Activated CD4-positive, alpha-beta memory T cell treated with anti-CD3 and anti-CD28 coated beads, Interleukin-2, amount 10 ng/mL, durations not matched to agents 7 days and 5 days (primary cell): Measurements from ENCODE around the gene KRTAP5-11. TPM values are rescaled to one million over a fixed set of nuclear protein-coding genes. Genes with fewer than 3 reads are reported as not detected.

ENCODE experiments used
- CTCF ChIA-PET: fragments of 350-600 bp; sonication (Branson Sonifier 250); formaldehyde crosslinking; loops from one replicate; lab custom pipeline; 2021; ENCODE audit warnings: antibody characterized with exemption, inconsistent platforms; lab: Charles Lee
- POLR2A ChIA-PET: fragments of 350-600 bp; sonication (Branson Sonifier 250); formaldehyde crosslinking; loops from one replicate; lab custom pipeline; 2021; ENCODE audit warnings: antibody characterized with exemption; lab: Charles Lee
- DNase-seq: peaks from one replicate; pipeline ENCODE4 v3.0.0-alpha.2; 2020
- H3K27ac Mint-ChIP-seq: one replicate; pipeline ENCODE4 v1.8.0; 2021; ENCODE audit warnings: mild to moderate bottlenecking, mixed read lengths
- H3K27me3 Mint-ChIP-seq: one replicate; pipeline ENCODE4 v1.8.0; 2021; ENCODE audit warnings: mixed read lengths
- H3K36me3 Mint-ChIP-seq: one replicate; pipeline ENCODE4 v1.8.0; 2021; ENCODE audit warnings: low read depth, mixed read lengths
- H3K4me1 Mint-ChIP-seq: one replicate; pipeline ENCODE4 v1.8.0; 2021; ENCODE audit warnings: mixed read lengths
- H3K4me3 Mint-ChIP-seq: one replicate; pipeline ENCODE4 v1.8.0; 2021; ENCODE audit warnings: mild to moderate bottlenecking, mixed read lengths
- H3K9me3 Mint-ChIP-seq: one replicate; pipeline ENCODE4 v1.8.0; 2021; ENCODE audit warnings: mixed read lengths
- total RNA-seq, 2 experiments: library from RNA; stranded (reverse); gene quantifications; one replicate each; pipeline ENCODE4 v1.2.3, GENCODE V29; 2021

KRTAP5-11 gene
- total RNA-seq, 2 experiments from 2014 or later, result not detected

- H3K9me3 Mint-ChIP-seq, result no peaks in the 10 kb centered on the region
- H3K27me3 Mint-ChIP-seq, result peaks cover 30% of the 10 kb centered on the region
- POLR2A ChIA-PET, result no interaction called here
- CTCF ChIA-PET, result no interaction called here
- no peaks in the 10 kb centered on the region for H3K36me3 Mint-ChIP-seq
- H3K4me3 Mint-ChIP-seq, result no peak overlapping the region
- no peak overlapping the region for H3K27ac Mint-ChIP-seq
- no peaks in the 10 kb centered on the region for H3K4me1 Mint-ChIP-seq
- DNase-seq, result no peak
Measured at GRCh38 chr11:71558996-71559395, 23.7 kb downstream of the KRTAP5-11 start.

- H3K4me1 Mint-ChIP-seq, result no peaks in the 10 kb centered on the region
- no peak overlapping the region for H3K4me3 Mint-ChIP-seq
- no peaks in the 10 kb centered on the region for H3K9me3 Mint-ChIP-seq
- CTCF ChIA-PET, result no interaction called here
- no peak for DNase-seq
- POLR2A ChIA-PET, result no interaction called here
- no peaks in the 10 kb centered on the region for H3K36me3 Mint-ChIP-seq
- H3K27me3 Mint-ChIP-seq, result peaks cover 18% of the 10 kb centered on the region
- no peak overlapping the region for H3K27ac Mint-ChIP-seq
Measured at GRCh38 chr11:71557257-71557656, 25.4 kb downstream of the KRTAP5-11 start.

- CTCF ChIA-PET, result no interaction called here
- no peaks in the 10 kb centered on the region for H3K4me1 Mint-ChIP-seq
- POLR2A ChIA-PET, result no interaction called here
- no peak overlapping the region for H3K27ac Mint-ChIP-seq
- no peaks in the 10 kb centered on the region for H3K9me3 Mint-ChIP-seq
- no peak overlapping the region for H3K4me3 Mint-ChIP-seq
- H3K36me3 Mint-ChIP-seq, result no peaks in the 10 kb centered on the region
- H3K27me3 Mint-ChIP-seq, result peaks cover 15% of the 10 kb centered on the region
- DNase-seq, result no peak
Measured at GRCh38 chr11:71556018-71556417, 26.7 kb downstream of the KRTAP5-11 start.

GRCh38 chr11:71555508-71555907 is 27.2 kb downstream of the KRTAP5-11 start:
- ChIA-PET POLR2A (no interaction called here), CTCF (no interaction called here)
- Mint-ChIP-seq H3K4me1 (no peaks in the 10 kb centered on the region), H3K36me3 (no peaks in the 10 kb centered on the region), H3K9me3 (no peaks in the 10 kb centered on the region), H3K27me3 (peaks cover 13% of the 10 kb centered on the region), H3K27ac (no peak overlapping the region), H3K4me3 (no peak overlapping the region)
- DNase-seq, result no peak

DNA sequence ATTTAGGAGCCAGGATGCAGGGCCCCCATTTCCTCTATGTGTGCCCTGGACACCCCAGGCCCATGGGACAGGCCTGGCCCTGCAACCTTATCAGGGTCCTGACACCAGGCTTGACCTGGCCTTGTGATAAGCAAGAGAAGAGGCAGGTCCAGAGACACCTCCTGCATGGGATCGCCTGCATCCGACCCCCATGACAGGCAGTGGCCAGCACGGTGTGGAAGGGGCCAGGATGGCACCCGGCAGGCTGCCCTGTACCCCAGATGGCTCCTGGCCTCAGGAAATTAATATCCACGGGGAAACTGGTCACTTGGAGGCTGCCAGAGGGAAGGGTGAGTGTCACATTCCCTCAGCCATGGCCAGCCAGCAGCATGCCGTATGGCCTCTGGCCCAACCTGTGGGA is 27.7 kb downstream of the KRTAP5-11 start:
- ChIA-PET POLR2A (no interaction called here), CTCF (no interaction called here)
- no peak for DNase-seq
- Mint-ChIP-seq H3K4me3 (no peak overlapping the region), H3K27me3 (peaks cover 13% of the 10 kb centered on the region), H3K27ac (no peak overlapping the region), H3K9me3 (no peaks in the 10 kb centered on the region), H3K36me3 (no peaks in the 10 kb centered on the region), H3K4me1 (no peaks in the 10 kb centered on the region)

DNA sequence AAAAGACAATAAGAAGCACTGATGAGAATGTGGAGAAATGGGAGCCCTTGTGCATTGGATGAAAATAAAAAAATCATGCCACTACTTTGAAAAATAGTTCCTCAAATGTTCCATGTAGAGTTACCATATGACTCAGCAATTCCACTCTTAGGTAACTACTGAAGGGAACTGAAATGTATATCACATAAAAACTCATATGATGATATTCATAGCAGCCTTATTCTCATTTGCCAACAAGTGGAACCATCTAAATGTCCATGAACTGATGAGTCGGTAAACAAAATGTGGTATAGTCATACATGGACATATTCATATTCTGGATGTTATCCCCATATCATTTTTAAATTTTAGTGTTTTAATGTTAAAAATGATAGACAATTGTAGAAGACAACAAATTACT is 31.0 kb downstream of the KRTAP5-11 start:
- Mint-ChIP-seq H3K9me3 (no peaks in the 10 kb centered on the region), H3K27me3 (peaks cover 8% of the 10 kb centered on the region), H3K4me1 (no peaks in the 10 kb centered on the region), H3K27ac (no peak overlapping the region), H3K36me3 (no peaks in the 10 kb centered on the region), H3K4me3 (no peak overlapping the region)
- no peak for DNase-seq
- CTCF ChIA-PET, result no interaction called here
- POLR2A ChIA-PET, result no interaction called here

GRCh38 chr11:71548716-71549151 is 33.9 kb downstream of the KRTAP5-11 start:
- peaks cover 5% of the 10 kb centered on the region for H3K9me3 Mint-ChIP-seq
- H3K36me3 Mint-ChIP-seq, result no peaks in the 10 kb centered on the region
- no peak overlapping the region for H3K4me3 Mint-ChIP-seq
- CTCF ChIA-PET, result no interaction called here
- H3K27ac Mint-ChIP-seq, result no peak overlapping the region
- POLR2A ChIA-PET, result no interaction called here
- peaks cover 16% of the 10 kb centered on the region for H3K27me3 Mint-ChIP-seq
- DNase-seq, result no peak
- H3K4me1 Mint-ChIP-seq, result no peaks in the 10 kb centered on the region

GRCh38 chr11:71548120-71548519 is 34.6 kb downstream of the KRTAP5-11 start, which contains the start of gene KRTAP5-9:
TSS of gene KRTAP5-9 (plus strand) at chr11:71548420. CDS start at chr11:71548658, 238 bp downstream.
- peaks cover 16% of the 10 kb centered on the region for H3K27me3 Mint-ChIP-seq
- H3K27ac Mint-ChIP-seq, result no peak within 1 kb of the TSS
- H3K36me3 Mint-ChIP-seq, result no peaks in the 10 kb centered on the region
- POLR2A ChIA-PET, result no interaction called here
- H3K4me1 Mint-ChIP-seq, result no peaks in the 10 kb centered on the region
- CTCF ChIA-PET, result no interaction called here
- DNase-seq, result no peak
- no peak within 1 kb of the TSS for H3K4me3 Mint-ChIP-seq
- peaks cover 5% of the 10 kb centered on the region for H3K9me3 Mint-ChIP-seq

DNA sequence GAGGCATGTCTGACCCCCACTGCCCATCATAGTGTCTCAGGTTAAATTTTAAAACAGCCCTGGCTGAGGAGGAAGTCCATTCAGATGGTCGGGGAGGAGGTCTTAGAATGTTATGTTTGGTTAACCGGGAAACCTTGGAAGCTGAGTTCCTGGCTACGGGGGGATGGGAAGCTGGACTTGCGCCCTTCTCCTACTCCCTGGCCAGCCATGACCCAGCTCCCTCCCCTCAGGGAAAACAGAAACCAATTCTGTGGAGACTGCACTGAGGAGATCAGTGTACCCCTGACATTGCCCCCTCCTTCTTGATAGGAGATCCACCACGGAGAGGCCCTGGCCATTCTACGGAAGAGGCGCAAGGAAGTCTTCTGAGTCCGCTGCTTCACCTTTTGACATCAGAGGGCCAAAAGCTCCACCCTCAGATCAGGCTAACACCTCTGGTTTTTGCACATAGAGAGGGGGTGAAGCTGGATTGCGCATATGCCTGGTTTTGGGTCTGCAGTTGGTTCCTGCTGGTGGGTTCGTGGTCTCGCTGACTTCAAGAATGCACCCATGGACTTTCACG is 37.2 kb downstream of the KRTAP5-11 start:
- DNase-seq, result no peak
- peaks cover 16% of the 10 kb centered on the region for H3K27me3 Mint-ChIP-seq
- no peak overlapping the region for H3K4me3 Mint-ChIP-seq
- ChIA-PET CTCF (interaction anchor here (1.5 kb wide), 1 partner anchor 18 kb away, joined by 3 read pairs; no protein-coding TSS in a partner anchor), POLR2A (no interaction called here)
- no peak overlapping the region for H3K27ac Mint-ChIP-seq
- peaks cover 1% of the 10 kb centered on the region for H3K4me1 Mint-ChIP-seq
- H3K36me3 Mint-ChIP-seq, result no peaks in the 10 kb centered on the region
- peaks cover 17% of the 10 kb centered on the region for H3K9me3 Mint-ChIP-seq

- peaks cover 15% of the 10 kb centered on the region for H3K27me3 Mint-ChIP-seq
- ChIA-PET CTCF (no interaction called here), POLR2A (no interaction called here)
- H3K4me1 Mint-ChIP-seq, result peaks cover 1% of the 10 kb centered on the region
- H3K9me3 Mint-ChIP-seq, result peaks cover 17% of the 10 kb centered on the region
- DNase-seq, result no peak
- no peak overlapping the region for H3K4me3 Mint-ChIP-seq
- H3K27ac Mint-ChIP-seq, result no peak overlapping the region
- no peaks in the 10 kb centered on the region for H3K36me3 Mint-ChIP-seq
Measured at GRCh38 chr11:71544525-71545214, 38.0 kb downstream of the KRTAP5-11 start.

- peaks cover 17% of the 10 kb centered on the region for H3K9me3 Mint-ChIP-seq
- H3K36me3 Mint-ChIP-seq, result no peaks in the 10 kb centered on the region
- no peak for DNase-seq
- H3K27ac Mint-ChIP-seq, result no peak overlapping the region
- POLR2A ChIA-PET, result no interaction called here
- peaks cover 10% of the 10 kb centered on the region for H3K27me3 Mint-ChIP-seq
- H3K4me3 Mint-ChIP-seq, result no peak overlapping the region
- CTCF ChIA-PET, result no interaction called here
- H3K4me1 Mint-ChIP-seq, result peaks cover 1% of the 10 kb centered on the region
Measured at GRCh38 chr11:71543866-71544265, 38.8 kb downstream of the KRTAP5-11 start.

DNA sequence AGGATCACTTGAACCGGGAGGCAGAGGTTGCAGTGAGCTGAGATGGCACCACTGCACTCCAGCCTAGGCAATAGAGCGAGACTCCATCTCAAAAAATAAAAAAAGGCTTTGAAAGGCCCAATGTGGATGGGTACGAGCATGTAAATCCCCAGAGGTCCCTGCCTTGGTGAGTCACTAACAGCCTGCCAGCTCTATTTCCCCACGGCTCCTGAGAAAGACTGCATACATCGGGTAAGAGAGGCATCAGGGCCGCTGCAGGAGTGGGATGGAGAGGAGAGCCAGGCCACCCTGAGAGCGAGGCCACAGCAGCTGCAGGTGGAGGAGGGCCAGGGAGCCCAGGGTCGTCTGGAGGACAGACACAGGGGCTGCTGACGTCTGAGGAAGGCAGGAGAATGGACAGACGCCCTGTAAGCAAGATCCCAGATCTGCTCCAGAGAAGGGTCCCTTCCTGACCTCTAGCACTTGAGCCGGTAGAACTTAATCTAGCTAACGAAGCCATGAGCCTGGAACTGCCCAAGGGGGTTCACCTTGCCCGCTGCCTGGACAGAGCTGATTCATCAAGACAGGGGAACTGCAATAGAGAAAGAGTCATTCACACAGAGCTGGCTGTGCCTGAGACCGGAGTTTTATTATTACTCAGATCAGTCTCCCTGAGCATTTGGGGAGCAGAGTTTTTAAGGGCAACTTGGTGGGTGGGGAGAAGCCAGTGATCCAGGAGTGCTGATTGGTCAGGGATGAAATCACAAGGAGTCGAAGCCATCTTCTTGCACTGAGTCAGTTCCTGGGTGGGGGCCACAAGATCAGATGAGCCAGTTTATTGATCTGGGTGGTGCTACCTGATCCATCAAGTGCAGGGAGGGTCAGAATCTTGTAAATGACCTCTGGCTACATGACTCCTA is 39.5 kb downstream of the KRTAP5-11 start:
- DNase-seq, result no peak
- Mint-ChIP-seq H3K4me1 (peaks cover 1% of the 10 kb centered on the region), H3K9me3 (peaks cover 17% of the 10 kb centered on the region), H3K27me3 (peaks cover 10% of the 10 kb centered on the region), H3K27ac (no peak overlapping the region), H3K4me3 (no peak overlapping the region), H3K36me3 (no peaks in the 10 kb centered on the region)
- ChIA-PET POLR2A (no interaction called here), CTCF (no interaction called here)

GRCh38 chr11:71542382-71542781 is 40.3 kb downstream of the KRTAP5-11 start:
- Mint-ChIP-seq H3K4me1 (peaks cover 1% of the 10 kb centered on the region), H3K4me3 (no peak overlapping the region), H3K9me3 (peaks cover 17% of the 10 kb centered on the region), H3K36me3 (no peaks in the 10 kb centered on the region), H3K27me3 (peaks cover 10% of the 10 kb centered on the region), H3K27ac (no peak overlapping the region)
- DNase-seq, result no peak
- ChIA-PET CTCF (no interaction called here), POLR2A (no interaction called here)
